Measurements from ENCODE around the gene KDM6A.
"Not testable (repeated sequence)": the region's sequence is repeated elsewhere in the genome, so short reads cannot be mapped to it uniquely, and the experiment has no call there.

The KDM6A gene

DNA sequence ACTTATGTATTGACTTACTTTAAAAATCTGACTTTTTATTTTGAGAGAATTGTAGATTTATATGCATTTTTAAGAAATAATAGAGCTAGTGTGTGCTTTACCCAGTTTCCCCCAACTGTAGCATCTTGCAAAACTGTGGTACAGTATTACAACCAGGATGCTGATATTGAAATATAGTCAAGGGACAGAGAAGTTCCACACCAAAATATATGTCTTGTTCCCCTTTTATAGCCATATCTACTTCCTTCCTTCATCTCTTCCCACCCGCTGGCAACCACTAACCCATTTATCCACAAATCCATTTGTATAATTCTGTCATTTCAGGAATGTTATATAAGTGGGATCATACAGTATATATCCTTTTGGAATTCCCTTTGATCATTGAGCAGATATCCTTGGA lies 16.8 kb downstream of the KDM6A start:
- no peak overlapping the region for H3K4me3 ChIP-seq (ENCODE audit: low read depth, low read length)
- no peak for DNase-seq (ENCODE audit: low read depth)
- TF ChIP-seq, protein P1, sequence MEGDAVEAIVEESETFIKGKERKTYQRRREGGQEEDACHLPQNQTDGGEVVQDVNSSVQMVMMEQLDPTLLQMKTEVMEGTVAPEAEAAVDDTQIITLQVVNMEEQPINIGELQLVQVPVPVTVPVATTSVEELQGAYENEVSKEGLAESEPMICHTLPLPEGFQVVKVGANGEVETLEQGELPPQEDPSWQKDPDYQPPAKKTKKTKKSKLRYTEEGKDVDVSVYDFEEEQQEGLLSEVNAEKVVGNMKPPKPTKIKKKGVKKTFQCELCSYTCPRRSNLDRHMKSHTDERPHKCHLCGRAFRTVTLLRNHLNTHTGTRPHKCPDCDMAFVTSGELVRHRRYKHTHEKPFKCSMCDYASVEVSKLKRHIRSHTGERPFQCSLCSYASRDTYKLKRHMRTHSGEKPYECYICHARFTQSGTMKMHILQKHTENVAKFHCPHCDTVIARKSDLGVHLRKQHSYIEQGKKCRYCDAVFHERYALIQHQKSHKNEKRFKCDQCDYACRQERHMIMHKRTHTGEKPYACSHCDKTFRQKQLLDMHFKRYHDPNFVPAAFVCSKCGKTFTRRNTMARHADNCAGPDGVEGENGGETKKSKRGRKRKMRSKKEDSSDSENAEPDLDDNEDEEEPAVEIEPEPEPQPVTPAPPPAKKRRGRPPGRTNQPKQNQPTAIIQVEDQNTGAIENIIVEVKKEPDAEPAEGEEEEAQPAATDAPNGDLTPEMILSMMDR (IDR thresholded peaks at IDR 0.05; ENCODE audit: insufficient read depth, low read depth, low read length, missing control alignments) = no peak

DNA sequence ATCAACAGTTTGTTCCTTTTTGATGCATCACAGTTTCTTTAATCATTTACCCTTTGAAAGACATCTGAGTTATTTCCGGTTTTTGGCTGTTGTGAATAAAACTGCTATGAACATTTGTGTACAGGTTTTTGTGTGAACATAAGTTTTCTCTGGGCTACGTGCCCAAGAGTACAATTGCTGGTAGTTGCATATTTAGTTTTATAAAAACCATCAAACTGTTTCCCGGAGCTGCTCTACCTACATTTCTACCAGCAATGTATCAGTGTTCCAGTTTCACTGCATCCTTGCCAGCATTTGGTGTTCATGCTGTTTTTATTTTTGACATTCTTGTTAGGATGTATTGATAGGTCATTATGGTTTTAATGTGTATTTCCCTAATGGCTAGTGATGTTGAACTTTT lies 17.3 kb downstream of the KDM6A start:
- no peak overlapping the region for H3K4me3 ChIP-seq (ENCODE audit: low read depth, low read length)
- TF ChIP-seq, protein P1 (IDR thresholded peaks at IDR 0.05; ENCODE audit: insufficient read depth, low read depth, low read length, missing control alignments) = no peak
- no peak for DNase-seq (ENCODE audit: low read depth)

DNA sequence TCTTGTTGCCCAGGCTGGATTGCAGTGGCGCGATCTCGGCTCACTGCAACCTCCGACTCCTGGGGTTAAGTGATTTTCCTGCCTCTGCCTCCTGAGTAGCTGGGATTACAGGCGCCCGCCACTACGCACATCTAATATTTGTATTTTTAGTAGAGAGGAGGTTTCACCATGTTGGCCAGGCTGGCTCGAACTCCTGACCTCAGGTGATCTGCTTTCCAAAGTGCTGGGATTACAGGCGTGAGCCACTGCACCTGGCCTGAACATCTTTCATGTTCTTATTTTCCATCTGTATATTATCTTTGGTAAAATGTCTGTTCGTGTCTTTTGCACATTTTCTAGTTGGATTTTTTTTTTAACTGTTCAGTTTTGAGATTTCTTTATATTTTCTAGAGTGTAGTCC lies 17.7 kb downstream of the KDM6A start:
- DNase-seq (ENCODE audit: low read depth); H3K4me3 ChIP-seq (ENCODE audit: low read depth, low read length): not testable (repeated sequence)

DNA sequence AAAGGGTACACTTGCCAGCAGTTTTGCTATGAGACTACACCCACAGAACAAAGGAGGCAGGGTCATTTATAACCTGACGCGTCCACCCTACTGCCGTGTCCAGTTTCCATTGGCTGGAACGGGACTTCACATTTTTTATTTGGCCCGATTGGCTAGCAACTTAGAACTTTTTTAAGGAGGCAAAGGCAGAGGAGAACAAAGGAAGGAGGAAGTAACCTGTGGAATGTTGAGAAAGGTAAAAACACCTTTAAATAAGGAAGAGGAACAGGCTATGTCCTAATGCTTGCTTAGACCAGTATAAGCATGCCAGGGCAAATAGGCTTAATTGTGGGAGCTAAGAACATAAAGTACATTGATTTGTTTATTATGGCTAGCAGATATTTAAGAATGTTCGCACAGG lies 18.7 kb downstream of the KDM6A start:
- TF ChIP-seq, protein P1 (IDR thresholded peaks at IDR 0.05; ENCODE audit: insufficient read depth, low read depth, low read length, missing control alignments) = no peak
- no peak for DNase-seq (ENCODE audit: low read depth)

DNA sequence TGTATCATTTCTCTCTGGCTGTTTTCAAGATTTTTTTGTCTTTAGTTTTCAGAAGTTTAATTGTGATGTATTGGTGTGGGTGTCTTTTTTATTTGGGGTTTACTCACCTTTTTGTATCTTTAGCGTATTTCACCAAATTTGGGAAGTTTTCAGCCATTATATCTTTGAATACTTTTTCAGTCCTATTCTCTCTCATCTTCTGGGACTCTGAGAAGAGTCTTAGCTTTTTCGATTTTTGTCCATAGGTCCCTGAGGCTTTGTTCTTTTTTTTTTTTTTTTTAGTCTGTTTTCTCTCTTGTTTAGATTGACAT lies 23.8 kb downstream of the KDM6A start:
- no peak overlapping the region for H3K4me3 ChIP-seq (ENCODE audit: low read depth, low read length)
- TF ChIP-seq, protein P1 (IDR thresholded peaks at IDR 0.05; ENCODE audit: insufficient read depth, low read depth, low read length, missing control alignments) = no peak

More for the DNA sequence above, 18.7 kb downstream of the KDM6A start:
- H3K4me3 ChIP-seq (ENCODE audit: low read depth, low read length) = no peak overlapping the region

DNA sequence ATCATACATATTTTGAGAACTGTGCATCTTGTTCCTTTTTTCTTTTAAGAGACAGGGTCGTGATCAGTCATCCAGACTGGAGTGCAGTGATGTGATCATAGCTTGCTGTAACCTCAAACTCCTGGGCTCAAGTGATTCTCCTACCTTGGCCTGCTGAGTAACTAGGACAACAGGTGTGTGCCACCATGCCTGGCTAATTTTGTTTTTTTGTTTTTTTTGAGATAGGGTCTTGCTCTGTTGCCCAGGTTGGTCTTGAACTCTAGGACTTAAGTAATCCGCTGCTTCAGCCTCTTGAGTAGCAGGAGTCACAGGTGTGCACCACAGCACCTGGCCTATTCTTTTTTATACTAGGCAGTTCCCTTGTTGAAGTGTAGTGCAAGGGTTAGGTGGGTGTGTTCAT lies 24.6 kb downstream of the KDM6A start:
- DNase-seq (ENCODE audit: low read depth) = no peak
- TF ChIP-seq, protein P1 (IDR thresholded peaks at IDR 0.05; ENCODE audit: insufficient read depth, low read depth, low read length, missing control alignments) = no peak
- H3K4me3 ChIP-seq (ENCODE audit: low read depth, low read length) = no peak overlapping the region

More for the DNA sequence above, 23.8 kb downstream of the KDM6A start:
- no peak for DNase-seq (ENCODE audit: low read depth)

DNA sequence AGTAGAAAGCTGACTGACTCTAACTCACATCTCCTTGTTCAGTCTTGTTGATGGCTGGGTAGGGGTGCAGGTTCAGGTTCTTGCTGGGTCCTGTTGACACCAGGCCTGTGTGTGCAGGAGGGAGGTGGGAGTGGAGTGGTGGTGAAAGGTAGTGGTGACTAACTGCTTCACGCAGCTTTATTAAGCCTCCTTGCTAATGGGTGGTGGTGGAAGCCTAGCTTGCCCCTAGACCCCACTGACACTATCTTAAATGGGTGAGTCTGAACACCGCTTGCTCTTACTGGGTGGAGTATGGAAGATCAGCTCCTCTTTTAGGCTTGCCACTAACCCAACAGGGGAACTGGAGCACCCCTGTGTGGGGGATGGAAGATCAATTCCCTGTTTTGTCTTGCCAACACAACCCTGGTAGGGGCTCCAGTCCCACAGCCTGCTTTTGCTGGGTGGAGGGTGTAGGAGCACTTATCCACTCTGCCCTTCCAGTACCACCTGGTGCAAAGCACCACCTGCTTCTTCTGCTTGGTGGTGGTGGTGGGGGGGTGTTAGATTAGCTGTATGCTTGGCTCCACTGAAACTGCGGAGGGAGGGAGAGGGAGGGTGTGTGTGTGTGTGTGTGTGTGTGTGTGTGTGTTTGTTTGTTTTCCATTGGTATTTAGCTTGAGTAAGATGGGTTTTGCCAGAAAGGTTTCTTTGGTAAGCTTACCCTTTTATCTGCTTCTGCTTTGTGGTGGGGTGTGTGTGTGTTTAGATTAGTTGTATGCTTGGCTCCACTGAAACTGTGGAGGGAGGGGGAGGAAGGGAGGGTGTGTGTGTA lies 25.6 kb downstream of the KDM6A start:
- peak; percentile 57 for DNase-seq (ENCODE audit: low read depth)
- TF ChIP-seq, protein P1 (IDR thresholded peaks at IDR 0.05; ENCODE audit: insufficient read depth, low read depth, low read length, missing control alignments) = no peak
- H3K4me3 ChIP-seq (ENCODE audit: low read depth, low read length) = no peak overlapping the region

All from GM12865 (cell line).